ENCODE results near the gene STK32C. TPM values are rescaled to one million over a fixed set of nuclear protein-coding genes. Genes with fewer than 3 reads are reported as not detected.

Gene STK32C
- total RNA-seq, 1 donor from 2014 or later: 12.2 TPM

- DNase-seq (ENCODE audit: low read depth): no peak
- TF ChIP-seq, protein P1, sequence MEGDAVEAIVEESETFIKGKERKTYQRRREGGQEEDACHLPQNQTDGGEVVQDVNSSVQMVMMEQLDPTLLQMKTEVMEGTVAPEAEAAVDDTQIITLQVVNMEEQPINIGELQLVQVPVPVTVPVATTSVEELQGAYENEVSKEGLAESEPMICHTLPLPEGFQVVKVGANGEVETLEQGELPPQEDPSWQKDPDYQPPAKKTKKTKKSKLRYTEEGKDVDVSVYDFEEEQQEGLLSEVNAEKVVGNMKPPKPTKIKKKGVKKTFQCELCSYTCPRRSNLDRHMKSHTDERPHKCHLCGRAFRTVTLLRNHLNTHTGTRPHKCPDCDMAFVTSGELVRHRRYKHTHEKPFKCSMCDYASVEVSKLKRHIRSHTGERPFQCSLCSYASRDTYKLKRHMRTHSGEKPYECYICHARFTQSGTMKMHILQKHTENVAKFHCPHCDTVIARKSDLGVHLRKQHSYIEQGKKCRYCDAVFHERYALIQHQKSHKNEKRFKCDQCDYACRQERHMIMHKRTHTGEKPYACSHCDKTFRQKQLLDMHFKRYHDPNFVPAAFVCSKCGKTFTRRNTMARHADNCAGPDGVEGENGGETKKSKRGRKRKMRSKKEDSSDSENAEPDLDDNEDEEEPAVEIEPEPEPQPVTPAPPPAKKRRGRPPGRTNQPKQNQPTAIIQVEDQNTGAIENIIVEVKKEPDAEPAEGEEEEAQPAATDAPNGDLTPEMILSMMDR (IDR thresholded peaks at IDR 0.05; ENCODE audit: insufficient read depth, low read length, poor library complexity, severe bottlenecking): no peak
- Histone ChIP-seq H3K27me3 (ENCODE audit: control insufficient read depth, insufficient read depth, low read length) (no peaks in the 10 kb centered on the region), H3K4me3 (ENCODE audit: low read depth, low read length) (no peak overlapping the region), H3K36me3 (ENCODE audit: control insufficient read depth, insufficient read depth, low read length) (no peaks in the 10 kb centered on the region)
Measured at GRCh38 chr10:132232981-132233380, 74.8 kb downstream of the STK32C start.

DNA sequence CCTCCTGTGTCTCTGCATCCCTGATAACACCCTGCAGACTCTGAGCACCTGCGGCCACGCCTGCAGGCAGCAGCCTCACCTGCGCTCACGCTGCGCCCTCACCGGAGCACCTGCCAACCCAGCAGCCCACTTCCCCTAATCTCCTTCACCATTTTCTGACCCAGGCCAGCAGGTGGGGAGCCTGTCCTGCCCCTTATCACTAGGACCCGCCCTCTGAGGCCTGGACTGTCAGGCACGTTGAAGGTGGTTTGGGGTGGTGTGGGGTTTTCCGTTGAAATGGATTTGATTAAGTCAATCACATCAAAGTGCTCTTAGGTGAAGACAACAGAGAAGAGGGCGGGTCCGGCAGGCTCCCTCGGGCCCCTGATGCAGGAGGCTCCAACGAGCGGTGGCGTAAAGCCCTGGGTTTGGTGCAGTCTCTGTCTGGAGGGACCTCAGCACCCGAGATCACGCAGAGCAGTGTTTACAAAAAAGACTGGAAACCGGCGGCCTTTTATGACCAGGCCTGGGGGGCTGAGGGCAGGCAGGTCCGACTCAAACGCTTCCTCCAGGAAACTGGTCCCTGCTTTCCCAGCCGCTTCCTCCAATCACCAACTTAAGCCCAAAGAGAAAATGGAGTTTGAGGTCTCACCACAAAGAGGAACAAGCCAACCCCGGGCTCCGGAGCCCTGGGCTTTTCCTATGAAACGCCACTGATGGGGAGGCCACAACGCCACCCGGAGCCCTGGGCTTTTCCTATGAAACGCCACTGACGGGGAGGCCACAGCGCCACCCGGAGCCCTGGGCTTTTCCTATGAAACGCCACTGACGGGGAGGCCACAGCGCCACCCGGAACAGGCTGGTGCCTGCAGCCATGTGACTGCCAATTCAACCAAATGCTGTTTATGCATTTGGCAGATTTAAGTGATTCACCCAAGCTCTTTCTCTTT is 75.5 kb downstream of the STK32C start:
- DNase-seq (ENCODE audit: low read depth): no peak
- Histone ChIP-seq H3K27me3 (ENCODE audit: control insufficient read depth, insufficient read depth, low read length) (no peaks in the 10 kb centered on the region), H3K36me3 (ENCODE audit: control insufficient read depth, insufficient read depth, low read length) (no peaks in the 10 kb centered on the region), H3K4me3 (ENCODE audit: low read depth, low read length) (no peak overlapping the region)
- TF ChIP-seq, protein P1 (IDR thresholded peaks at IDR 0.05; ENCODE audit: insufficient read depth, low read length, poor library complexity, severe bottlenecking): no peak

- no peaks in the 10 kb centered on the region for H3K36me3 ChIP-seq (ENCODE audit: control insufficient read depth, insufficient read depth, low read length)
- no peak for DNase-seq (ENCODE audit: low read depth)
Measured at GRCh38 chr10:132231656-132232022, 76.1 kb downstream of the STK32C start.

DNA sequence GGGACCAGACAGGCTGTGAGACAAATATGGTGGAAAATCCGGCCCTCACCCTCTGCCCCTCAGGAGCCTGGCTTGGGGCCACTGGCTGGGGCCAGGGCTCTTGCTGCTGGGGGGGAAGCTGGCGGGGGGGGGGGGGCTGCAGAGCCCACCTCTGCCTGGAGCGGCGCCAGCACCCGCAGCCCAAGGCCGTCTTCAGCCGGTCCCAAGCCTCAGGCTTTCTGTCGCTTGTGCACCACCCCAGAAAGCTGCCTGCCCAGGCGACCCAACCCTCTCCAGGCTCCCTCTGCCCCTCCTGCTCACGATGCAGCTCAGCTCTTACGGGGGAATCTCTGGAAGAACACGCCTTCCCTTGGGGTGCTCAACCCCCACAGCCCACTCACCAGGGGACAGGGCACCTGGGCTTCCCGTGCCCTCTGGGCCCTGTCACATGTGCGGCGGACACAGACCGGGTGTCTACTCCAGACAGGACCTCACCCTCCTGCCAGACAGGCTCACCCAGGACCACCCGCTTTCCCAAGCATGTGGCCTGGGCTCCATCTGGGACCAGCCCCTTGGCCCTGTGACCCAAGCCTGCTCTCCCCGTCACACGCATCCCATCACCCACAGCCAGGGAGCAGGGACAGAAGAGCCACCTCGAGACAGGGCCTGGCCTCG is 77.1 kb downstream of the STK32C start:
- TF ChIP-seq, protein P1 (IDR thresholded peaks at IDR 0.05; ENCODE audit: insufficient read depth, low read length, poor library complexity, severe bottlenecking): no peak
- H3K27me3 ChIP-seq (ENCODE audit: control insufficient read depth, insufficient read depth, low read length): no peaks in the 10 kb centered on the region
- no peak for DNase-seq (ENCODE audit: low read depth)
- H3K4me3 ChIP-seq (ENCODE audit: low read depth, low read length): no peak overlapping the region
- H3K36me3 ChIP-seq (ENCODE audit: control insufficient read depth, insufficient read depth, low read length): no peaks in the 10 kb centered on the region

More at GRCh38 chr10:132231656-132232022, 76.1 kb downstream of the STK32C start:
- TF ChIP-seq, protein P1 (IDR thresholded peaks at IDR 0.05; ENCODE audit: insufficient read depth, low read length, poor library complexity, severe bottlenecking): no peak
- H3K4me3 ChIP-seq (ENCODE audit: low read depth, low read length): no peak overlapping the region
- no peaks in the 10 kb centered on the region for H3K27me3 ChIP-seq (ENCODE audit: control insufficient read depth, insufficient read depth, low read length)

DNA sequence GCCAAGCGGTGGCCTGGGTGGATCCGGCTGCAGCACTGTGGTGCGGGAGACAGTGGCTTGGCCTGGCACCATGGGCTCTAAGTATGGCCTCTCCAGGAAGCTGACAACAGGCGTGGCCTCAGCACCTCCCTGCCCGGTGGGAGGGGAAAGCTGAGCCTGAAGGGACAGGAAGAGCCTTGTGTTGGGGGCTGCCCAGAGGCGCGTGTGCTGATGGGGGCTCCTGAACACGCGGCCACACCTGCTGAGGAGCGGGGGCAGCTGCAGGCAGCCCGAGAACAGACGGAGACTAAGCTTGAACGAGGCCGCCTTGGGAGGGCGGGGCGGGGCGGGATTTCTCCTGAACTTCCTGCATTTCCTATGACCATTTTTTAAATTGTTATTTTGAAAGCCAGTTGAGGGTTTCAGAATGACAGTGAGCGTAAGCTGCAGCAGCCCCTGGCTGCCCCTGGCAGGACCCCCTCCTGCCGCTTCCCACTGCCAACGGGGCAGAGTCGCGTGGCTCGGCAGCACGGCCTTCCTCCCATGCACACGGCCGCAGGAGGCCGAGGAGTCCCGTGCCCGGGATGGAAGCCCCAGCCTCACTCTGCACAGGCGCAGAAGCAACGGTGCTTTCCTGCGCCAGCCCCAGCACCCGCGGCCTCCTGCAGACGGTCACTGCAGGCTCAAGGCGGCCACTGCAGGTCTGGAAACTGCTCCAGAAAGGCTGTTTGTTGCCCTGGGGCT is 77.8 kb downstream of the STK32C start:
- TF ChIP-seq, protein P1 (IDR thresholded peaks at IDR 0.05; ENCODE audit: insufficient read depth, low read length, poor library complexity, severe bottlenecking): no peak
- Histone ChIP-seq H3K4me3 (ENCODE audit: low read depth, low read length) (no peak overlapping the region), H3K36me3 (ENCODE audit: control insufficient read depth, insufficient read depth, low read length) (no peaks in the 10 kb centered on the region), H3K27me3 (ENCODE audit: control insufficient read depth, insufficient read depth, low read length) (no peaks in the 10 kb centered on the region)
- DNase-seq (ENCODE audit: low read depth): no peak

Measured in kidney epithelial cell (primary cell).